Dermis blood vessel endothelial cell (primary cell): ENCODE measurements around the gene MTR. TPM values are rescaled to one million over a fixed set of nuclear protein-coding genes. Genes with fewer than 3 reads are reported as not detected.
"Not testable (repeated sequence)": the region's sequence is repeated elsewhere in the genome, so short reads cannot be mapped to it uniquely, and the experiment has no call there.

Experiments
- DNase-seq: peaks from one replicate; pipeline ENCODE4 v3.0.0; 2010
- total RNA-seq: library from RNA; depleted of rRNA; stranded (reverse); fragments of >200 nt; gene quantifications from 2 replicates; pipeline ENCODE4 v1.2.3, GENCODE V29; 2014

Gene MTR
- total RNA-seq, 1 donor from 2014 or later, result 34.9 TPM

- no peak for DNase-seq
These were observed 70.7 kb downstream of the MTR start for GRCh38 chr1:236865818-236866155.

- DNase-seq, result peak; percentile 79
These were observed 73.8 kb downstream of the MTR start for GRCh38 chr1:236868625-236869467.

DNA sequence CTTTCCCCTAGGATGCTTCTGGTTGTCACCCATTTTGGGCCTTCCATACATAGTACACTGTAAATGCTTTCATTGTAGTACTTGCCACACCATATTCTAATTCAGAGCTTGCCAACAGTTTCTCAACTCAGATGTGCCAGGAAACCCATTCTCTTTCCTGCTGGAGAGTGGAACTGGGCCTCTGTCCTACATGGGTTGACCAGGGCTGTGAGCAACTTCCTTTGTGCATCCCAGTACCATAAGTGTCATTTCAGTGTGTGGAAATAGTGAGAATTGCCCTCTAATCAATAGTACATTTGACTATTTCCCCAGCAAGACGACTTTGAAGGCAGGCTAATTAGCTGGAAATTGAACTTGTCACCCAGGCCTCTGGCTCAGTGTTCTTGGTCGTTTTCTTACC, 74.8 kb downstream of the MTR start:
- no peak for DNase-seq

DNA sequence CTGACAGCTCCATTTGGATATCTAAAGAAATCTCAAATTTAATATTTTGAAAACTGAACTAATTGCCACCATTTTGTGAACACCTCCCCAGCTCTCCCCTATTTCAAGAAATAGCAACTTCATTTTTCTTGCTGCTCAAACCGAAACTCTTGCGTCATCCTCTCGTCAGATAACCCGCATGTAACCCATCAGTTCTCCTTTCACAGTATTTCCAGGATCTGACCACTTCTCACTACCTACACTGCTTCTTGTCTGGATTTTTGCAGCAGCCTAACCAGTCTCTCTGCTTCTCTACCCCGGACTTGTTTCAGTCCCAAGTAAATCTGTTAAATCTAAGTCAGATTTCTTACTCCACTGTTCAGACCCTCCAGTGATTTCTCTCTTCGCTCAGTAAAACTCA, 75.6 kb downstream of the MTR start:
- no peak for DNase-seq

DNA sequence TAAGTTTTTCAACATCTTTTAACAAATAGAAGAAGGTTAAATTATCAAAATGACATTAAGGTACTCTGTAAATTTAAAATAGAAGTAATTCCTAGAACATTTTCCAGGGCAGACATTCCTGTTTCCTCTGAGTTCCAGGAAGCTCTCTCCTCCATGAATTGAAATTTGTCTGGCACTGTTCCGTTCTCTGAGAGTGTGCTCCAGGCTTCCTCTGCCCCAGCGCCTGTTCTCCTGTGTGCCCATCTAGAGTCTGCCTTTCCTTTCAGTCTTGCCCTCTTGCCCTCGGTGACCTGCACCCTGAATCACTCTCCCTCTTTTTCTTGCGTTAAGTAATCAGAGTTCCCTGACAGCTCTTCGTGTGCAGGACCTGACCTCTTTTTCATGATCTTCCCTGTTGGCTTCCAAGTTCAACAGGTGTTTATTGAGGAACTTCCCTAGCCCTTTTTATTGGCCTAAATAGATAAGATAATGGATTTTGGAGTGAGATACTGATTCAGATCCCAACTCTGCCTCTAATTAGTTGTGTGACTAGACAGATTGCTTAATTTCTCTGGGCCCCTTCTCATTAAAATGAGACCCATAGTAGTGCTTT, 77.1 kb downstream of the MTR start:
- DNase-seq, result peak; percentile 23

DNA sequence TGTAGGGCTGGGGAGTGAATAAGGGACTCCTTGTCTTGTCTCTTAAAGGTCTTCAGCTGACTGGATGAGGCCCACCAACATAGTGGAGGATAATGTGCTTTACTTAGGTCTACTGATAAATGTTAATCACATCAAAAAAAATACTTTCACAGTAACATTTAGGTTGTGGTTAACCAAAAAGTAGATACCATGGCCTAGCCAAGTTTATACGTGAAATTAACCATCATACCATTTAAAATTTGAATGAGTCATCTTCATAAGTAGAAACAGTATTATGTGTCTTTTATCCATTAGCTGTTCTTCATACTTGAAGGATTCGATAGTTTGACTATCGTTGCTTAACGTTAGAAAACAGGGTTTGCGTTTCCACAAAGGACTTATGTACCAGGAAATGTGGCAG, 80.9 kb downstream of the MTR start:
- DNase-seq, result no peak

- DNase-seq, result no peak
These were observed 82.6 kb downstream of the MTR start for GRCh38 chr1:236877661-236878060.

GRCh38 chr1:236880209-236880608, 85.1 kb downstream of the MTR start:
- no peak for DNase-seq

- DNase-seq, result no peak
These were observed 87.6 kb downstream of the MTR start for GRCh38 chr1:236882678-236883077.

DNA sequence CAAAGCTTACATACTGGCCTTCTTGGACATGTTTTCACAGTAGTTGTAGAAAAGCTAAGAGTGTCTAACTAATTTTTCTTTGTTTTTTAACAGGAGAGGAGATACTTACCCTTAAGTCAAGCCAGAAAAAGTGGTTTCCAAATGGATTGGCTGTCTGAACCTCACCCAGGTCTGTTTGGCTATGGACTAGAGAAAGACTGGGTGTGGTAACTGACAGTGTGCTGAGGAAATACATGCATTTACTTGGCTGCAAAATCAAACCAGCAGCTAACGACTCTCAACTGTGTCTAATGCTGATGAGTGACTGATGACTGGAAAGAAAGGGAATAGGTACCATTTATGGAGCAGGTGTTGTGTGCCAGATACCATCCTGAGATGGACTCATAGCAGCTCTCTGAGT, 91.1 kb downstream of the MTR start:
- no peak for DNase-seq

GRCh38 chr1:236887081-236887480, 92.0 kb downstream of the MTR start:
- no peak for DNase-seq

- no peak for DNase-seq
These were observed 93.0 kb downstream of the MTR start for GRCh38 chr1:236888126-236888525.

GRCh38 chr1:236888903-236889302, 93.8 kb downstream of the MTR start:
- DNase-seq, result no peak

DNA sequence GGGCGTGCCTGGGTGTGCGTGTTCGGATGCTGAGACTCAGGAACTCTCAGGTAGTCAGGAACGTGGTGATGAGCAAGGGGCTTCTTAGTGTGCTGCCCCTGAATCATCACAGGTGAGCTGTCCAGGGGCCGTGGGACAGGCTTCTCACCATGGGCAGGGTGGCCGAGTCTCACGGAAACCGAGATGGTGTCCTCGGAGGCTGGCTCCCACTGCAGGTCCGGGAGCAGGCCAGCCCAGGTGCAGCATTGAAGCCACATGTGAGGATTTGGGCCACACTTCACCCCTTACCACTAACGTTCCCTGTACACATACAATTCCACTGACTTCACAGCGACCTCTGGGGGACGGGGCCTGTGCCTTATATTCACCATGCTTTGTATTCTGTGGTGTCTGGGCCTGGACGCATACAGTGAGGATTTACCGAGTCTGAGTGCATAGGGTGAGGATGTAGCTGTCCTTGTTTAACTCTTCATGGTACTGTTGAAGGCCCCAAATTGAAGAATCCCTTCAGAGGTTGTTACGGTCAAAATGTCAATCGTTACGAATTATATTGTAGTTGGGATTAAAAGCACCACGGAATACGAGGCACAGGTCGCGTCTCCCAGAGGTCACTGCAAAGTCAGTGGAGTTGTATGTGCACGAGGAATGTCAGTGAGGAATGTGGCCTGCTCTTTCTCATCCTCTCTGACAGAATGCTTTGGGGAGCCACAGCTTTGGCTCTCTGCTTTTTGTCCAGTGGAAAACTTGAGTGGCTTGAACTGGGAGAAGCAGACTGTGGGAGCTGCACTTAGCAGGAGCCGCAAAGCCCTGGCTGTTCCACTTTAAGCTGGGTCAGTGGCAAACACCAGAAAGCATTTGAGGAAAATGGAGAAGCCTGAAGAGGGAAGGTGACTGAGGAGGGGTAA, 95.3 kb downstream of the MTR start:
- no peak for DNase-seq

- no peak for DNase-seq
These were observed 98.8 kb downstream of the MTR start for GRCh38 chr1:236893626-236894545.

DNA sequence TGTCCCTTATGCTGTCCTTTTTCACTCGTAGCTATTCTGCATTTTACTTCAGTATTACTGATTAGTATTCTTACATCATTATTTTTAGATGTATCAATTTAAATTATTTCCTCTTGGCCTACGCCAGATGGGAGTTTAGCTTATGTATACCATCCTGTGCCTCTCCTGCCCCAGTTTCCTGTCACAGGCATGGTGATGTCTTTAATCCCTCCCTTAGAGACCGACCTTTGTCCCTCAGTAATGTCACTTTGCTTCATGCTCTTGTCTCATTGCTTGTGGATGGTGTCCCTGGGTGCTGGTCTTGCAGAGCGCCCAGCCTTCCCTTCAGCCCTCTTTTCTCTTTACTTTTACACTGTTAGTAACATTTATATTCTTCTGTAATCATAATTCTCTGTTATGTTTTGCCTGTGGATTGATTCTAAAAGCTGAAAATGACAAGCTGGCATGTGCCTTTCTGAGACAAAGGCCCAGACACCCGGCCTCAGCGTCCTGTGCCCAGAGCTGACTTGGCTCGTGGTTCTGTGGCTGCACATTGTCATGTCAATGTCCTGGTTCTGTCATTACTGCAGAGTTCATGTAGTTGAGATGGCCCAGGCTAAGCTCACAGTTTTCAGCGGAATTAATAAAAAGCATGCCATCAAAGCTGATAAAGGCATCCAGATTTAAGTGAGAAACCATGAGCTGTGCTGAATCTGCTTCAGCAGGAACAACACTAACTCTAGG, 100.7 kb downstream of the MTR start:
- no peak for DNase-seq

DNA sequence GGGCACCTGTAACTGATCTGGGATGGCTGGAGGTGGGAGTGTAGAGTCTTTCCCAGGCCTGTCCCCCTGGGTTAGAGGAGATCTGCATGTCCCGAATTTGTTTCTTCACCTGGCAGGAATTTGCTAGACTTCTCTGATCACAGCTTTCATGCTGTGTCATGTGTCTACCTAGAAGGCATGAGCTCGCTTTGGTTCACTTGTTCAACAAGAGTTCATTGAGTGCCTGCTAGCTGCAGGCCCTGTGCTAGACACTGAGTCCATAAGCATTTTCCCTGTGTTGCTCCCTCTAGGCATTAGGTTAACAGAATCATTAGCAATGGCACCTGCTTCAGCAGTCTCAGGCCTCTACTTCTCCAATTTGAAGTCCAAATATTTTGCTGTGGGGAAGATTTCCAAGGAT, 101.6 kb downstream of the MTR start:
- no peak for DNase-seq

GRCh38 chr1:236904892-236905741, 110.0 kb downstream of the MTR start:
- DNase-seq, result peak; percentile 8

- no peak for DNase-seq
These were observed 112.1 kb downstream of the MTR start for GRCh38 chr1:236907205-236907604.

DNA sequence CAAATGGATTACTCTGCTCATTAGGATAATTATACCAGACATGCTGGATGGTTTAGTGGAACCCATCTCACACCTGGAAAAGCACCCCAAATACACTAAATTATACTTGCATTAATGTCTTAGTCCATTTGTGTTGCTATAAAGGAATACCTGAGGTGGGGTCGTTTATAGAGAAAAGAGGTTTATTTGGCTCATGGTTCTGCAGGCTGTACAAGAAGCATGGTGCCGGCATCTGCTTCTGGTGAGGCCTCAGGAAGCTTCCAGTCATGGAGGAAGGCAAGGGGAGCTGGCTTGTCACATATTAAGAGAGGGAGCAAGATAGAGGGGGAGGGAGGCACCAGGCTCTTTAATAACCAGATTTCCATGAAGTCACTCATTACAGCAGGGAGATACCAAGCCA, 113.6 kb downstream of the MTR start:
- no peak for DNase-seq

- DNase-seq, result not testable (repeated sequence)
These were observed 116.0 kb downstream of the MTR start for GRCh38 chr1:236911047-236911446.
